Measurements from ENCODE around the gene EFCC1.
"Not testable (repeated sequence)": the region's sequence is repeated elsewhere in the genome, so short reads cannot be mapped to it uniquely, and the experiment has no call there.

The EFCC1 gene

DNA sequence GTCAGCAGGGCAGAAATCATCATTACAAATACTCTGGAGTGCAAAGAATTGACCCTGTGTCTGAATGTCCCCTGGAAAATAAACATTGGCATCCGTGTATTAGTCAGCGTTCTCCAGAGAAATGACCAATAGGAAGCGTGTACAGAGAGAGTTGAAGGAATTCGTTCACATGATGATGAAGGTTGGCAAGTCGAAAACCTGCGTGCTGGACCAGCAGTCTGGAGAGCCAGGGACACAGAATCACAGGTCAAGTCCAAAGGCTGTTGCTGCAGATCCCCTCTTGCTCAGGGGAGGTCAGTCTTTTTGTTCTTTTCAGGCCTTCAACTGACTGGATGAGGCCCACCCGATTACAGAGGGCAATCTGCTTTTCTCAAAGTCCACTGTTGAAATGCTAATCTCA, 76.1 kb downstream of the EFCC1 start:
- no peak for DNase-seq (ENCODE audit: low read depth in 2 of 2)

DNA sequence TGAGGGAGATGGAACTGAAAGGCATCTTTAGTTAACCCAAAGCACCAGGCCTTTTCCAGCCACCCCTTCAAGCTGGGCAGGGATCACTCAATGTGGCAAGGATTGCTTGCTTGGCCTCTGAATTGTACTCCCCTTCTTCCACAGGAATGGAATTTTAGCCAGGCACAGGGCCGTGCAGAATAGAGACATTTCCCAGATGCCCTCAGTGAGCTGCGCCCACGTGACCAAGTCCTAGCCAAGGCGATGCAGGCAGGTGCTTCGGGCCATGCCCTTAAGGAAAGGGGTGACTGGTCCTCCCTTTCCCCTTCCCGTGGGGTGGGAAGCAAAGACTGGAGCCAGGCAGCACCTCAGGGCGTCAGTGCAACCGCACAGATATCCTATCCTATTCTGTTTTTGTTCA, 77.4 kb downstream of the EFCC1 start:
- no peak for DNase-seq (ENCODE audit: low read depth in 2 of 2)

DNA sequence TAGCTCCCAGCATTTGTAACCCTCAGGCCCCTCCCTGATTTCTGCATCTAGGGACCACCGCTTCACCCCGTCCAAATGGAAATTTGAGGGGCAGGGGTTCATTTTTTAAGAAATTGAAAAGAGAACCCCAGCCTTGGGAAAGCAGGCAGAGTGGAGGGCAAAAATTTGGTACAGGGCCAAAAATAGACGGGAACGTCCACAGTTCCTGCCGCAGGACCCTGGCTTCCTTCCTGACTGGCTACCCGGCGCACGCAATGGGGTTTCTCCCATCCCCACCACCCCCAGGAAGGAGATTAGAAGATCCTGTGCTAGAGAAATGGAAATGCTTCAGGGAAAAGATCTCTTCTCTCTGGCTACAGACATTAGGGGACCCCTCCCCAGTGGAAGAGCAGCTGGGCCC, 80.4 kb downstream of the EFCC1 start:
- DNase-seq (ENCODE audit: low read depth in 2 of 2) = no peak

DNA sequence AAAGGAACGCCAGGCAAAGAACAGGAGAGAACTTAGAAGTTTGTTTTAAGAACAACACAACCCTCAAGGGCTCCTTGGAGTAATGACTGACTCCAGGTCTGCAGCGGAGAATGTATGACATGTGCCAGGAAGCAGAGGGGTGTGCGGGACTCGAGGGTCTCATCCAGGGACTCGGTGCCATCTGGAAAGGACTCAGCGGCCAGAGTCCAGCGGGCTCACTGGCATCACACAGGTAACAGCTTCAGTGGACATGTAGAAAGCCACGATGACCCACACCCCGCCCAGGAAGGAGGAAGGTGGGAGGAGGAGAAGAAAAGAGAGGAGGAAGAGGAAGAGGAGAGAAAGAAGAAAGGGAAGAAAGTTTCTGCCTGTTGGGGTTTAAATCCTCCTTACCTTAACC, 80.9 kb downstream of the EFCC1 start:
- DNase-seq (ENCODE audit: low read depth in 2 of 2) = no peak

DNA sequence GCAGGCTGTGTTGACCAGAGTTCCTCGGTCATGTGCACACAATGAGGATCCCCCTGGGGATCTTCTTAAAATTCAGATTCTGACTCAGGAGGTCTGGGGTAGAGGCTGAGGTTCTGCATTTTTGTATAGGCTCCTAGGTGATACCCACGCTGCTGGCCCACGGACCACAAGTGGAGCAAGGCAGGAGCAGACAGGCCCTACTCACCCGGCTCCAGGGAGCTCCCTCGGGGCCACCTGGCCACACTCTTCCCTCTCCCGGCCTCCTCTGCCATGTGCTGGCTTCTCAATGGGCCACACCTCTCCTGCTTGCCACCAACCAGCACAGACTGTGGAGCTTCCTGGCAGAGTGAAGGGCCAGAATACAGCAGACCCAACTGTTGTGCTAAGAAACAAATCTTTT, 83.4 kb downstream of the EFCC1 start:
- no peak for DNase-seq (ENCODE audit: low read depth in 2 of 2)

DNA sequence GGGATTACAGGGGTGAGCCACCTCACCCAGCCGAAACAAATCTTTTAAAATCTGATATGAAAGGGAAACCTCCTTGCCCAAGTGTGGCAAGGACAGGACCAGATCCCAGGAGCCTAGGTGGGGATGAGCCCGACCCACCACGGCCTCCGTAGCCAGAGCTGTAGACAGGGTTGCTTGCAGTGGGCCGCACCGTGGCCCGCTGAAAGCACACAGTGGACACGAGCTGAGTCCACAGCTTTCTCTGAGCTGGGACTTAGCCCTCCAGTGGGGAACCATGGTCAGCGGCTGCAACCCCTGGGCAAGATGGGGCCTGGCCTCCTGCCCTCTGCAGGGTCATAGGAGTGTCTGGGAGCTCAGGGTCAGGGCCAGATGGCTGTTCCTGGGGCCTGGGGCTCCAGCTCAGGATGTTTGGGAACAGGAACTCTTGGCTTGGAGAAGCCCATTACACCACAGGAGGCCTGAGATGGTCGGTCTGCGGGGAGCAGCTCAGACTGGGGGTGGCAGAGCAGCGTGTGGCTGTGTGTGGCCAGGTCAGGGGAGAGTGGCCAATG, 84.1 kb downstream of the EFCC1 start:
- DNase-seq (ENCODE audit: low read depth in 2 of 2) = no peak

DNA sequence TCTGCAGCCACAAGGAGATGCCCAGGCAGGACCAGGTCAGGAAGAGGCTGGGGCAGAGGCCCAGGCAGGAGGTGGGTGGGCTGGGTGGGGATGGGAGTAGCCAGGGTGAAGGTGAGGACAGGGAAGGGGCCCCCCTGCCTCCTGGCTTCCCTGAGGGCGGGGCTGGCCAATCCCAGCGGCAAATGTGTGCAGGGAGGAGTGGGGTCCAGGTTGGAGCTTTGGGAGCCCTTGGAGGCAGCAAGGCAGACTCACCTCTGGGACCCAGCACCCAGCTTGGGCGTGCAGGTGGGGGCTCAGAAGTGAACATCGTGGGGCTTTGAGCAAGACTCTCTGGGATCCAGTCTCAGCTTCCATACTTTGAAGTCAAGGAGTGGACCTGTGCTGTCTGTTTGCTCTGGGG, 84.7 kb downstream of the EFCC1 start:
- no peak for DNase-seq (ENCODE audit: low read depth in 2 of 2)

DNA sequence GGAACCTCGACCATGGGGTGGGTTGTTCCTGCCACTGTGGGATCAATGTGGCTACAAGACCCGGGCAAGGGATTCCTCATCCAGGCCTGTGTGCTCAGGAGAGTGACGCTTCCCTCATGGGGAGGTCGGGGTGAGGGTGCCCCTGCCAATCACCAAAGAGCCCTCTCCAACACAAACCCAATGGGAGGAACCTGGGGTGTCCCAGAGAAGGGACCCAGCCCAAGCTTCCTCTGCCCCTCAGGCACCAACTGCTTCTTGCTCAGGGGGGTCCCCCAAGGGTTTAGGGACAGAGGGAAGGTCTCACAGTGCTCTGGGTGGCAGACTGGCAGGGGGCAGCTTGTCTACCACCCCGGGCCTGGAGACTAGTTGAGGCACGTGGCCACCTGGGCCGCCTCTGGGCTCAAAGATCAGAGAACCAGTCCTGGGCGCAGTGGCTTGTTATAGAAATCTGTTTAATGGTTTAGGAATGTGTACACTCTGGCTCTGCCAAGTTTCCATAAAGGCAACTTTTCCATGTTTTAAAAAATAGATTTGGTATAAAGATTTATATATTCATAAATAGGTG, 86.1 kb downstream of the EFCC1 start:
- no peak for DNase-seq (ENCODE audit: low read depth in 2 of 2)

DNA sequence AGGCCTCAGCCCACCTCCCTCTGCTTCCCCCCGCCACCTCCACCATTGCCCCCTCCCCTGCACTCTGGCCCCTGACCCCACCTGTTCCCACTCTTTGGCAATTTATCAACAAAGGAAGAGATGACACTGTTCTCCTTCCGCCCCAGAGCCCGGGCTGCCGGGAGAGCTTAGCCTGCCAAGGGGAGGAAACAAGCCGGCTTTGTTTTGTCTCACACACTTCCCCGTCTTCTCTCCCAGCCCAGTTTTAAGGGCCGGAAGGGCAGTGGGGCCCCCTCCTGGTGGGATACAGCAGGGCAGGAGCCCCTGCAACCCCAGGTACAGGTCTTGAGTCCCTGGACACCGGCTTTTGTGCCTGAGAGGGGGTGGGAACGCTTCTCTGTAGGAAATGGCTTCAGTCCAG, 86.8 kb downstream of the EFCC1 start:
- DNase-seq (ENCODE audit: low read depth in 2 of 2) = not testable (repeated sequence)

DNA sequence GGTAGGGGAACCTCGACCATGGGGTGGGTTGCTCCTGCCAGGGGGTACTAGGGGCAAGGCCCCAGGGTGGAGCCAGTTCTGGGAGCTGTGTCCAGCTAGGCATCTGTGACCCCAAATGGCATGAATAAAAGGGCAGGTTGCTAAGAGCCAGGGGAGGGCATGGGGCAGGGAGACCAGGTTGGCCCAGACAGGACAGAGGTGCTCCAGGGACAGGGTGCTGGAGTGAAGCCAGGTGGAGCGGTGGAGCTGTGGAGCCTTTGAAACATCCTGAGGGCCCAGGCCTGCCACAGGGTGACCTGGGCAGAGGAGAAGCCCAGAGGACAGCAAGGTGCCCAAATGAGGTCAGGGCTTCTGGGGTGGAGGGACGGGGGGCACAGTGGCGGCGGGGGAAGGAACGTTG, 87.2 kb downstream of the EFCC1 start:
- not testable (repeated sequence) for DNase-seq (ENCODE audit: low read depth in 2 of 2)

Measured in stimulated activated CD8-positive, alpha-beta memory T cell treated with anti-CD3 and anti-CD28 coated beads, Interleukin-7, amount 100 ng/mL, for 4 hours (primary cell).